Endothelial cell (in vitro differentiated cells): Measurements from ENCODE around the gene ZNF335. TPM values are rescaled to one million over a fixed set of nuclear protein-coding genes. Genes with fewer than 3 reads are reported as not detected.

ENCODE experiments used
- DNase-seq: peaks from one replicate; pipeline ENCODE4 v3.0.0; 2021; ENCODE audit warnings: low spot score
- H3K27ac Mint-ChIP-seq: one replicate; pipeline ENCODE4 v1.8.0; 2021; ENCODE audit warnings: mixed read lengths, inconsistent platforms; ENCODE audit not compliant: unreplicated experiment
- H3K27me3 Mint-ChIP-seq: one replicate; pipeline ENCODE4 v1.8.0; 2021; ENCODE audit warnings: mild to moderate bottlenecking, moderate library complexity, mixed read lengths, inconsistent platforms; ENCODE audit not compliant: unreplicated experiment
- H3K36me3 Mint-ChIP-seq: one replicate; pipeline ENCODE4 v1.8.0; 2021; ENCODE audit warnings: mild to moderate bottlenecking, low read depth, mixed read lengths, inconsistent platforms; ENCODE audit not compliant: unreplicated experiment
- H3K4me1 Mint-ChIP-seq: one replicate; pipeline ENCODE4 v1.8.0; 2021; ENCODE audit warnings: mild to moderate bottlenecking, mixed read lengths, inconsistent platforms; ENCODE audit not compliant: unreplicated experiment
- H3K4me3 Mint-ChIP-seq: one replicate; pipeline ENCODE4 v1.8.0; 2021; ENCODE audit warnings: mild to moderate bottlenecking, mixed read lengths, inconsistent platforms; ENCODE audit not compliant: unreplicated experiment
- H3K9me3 Mint-ChIP-seq: one replicate; pipeline ENCODE4 v1.8.0; 2021; ENCODE audit warnings: mixed read lengths, inconsistent platforms; ENCODE audit not compliant: unreplicated experiment
- total RNA-seq: library from RNA; stranded (reverse); fragmentation: NEBNext Ultra II Directional; extraction: Animal tissue kit (Norgen Biotek cat#: 25700); gene quantifications from one replicate; pipeline ENCODE4 v1.2.1, GENCODE V29; 2021; ENCODE audit not compliant: unreplicated experiment
- TF ChIP-seq, protein P1 (sequence below): fragments of 200-600 bp; sonication (generic); IDR thresholded peaks from one replicate; pipeline ENCODE4 v1.5.0; 2021; ENCODE audit warnings: antibody characterized with exemption; ENCODE audit not compliant: unreplicated experiment

Gene ZNF335
- total RNA-seq, 1 donor from 2014 or later: 22.9 TPM

DNA sequence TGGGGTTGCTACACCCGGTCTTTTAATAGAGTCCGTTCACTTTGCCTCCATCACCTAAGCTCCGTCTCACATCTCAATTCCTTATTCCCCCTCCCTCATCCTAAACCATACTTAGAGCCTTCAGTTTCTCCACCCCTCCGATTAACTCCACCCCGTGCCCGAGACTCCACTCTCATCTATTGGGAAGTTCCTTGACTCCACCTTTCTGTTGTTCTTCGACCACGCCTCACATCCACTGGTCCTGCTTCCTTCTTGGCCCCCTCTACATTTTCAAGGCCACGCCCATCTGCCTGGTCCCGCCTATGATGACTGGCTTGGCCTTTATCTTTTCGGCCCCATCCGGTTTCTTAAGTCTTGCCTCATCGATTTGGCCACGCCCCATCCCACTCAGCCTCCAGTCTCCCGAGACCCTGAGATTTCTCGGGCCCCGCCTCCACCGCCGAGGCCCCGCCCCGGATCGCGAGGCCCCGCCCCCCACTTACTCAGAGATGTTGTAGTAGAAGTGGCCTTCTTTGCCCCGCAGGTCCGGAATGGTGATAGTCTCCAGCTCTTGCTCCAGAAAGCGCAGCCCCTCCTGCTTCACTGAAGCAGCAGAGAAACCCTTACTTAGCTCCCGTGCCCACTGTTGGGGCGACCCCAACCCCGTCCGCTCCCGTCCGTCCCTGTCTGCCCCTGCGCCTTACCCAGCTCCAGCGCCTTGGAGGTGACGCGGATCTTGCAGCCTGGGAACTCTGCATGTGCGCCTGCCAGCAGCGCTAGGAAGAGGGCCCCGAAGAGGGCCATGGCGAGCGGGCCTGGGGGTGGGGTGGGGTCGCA lies 61.1 kb downstream of the ZNF335 start:
- TF ChIP-seq, protein P1, sequence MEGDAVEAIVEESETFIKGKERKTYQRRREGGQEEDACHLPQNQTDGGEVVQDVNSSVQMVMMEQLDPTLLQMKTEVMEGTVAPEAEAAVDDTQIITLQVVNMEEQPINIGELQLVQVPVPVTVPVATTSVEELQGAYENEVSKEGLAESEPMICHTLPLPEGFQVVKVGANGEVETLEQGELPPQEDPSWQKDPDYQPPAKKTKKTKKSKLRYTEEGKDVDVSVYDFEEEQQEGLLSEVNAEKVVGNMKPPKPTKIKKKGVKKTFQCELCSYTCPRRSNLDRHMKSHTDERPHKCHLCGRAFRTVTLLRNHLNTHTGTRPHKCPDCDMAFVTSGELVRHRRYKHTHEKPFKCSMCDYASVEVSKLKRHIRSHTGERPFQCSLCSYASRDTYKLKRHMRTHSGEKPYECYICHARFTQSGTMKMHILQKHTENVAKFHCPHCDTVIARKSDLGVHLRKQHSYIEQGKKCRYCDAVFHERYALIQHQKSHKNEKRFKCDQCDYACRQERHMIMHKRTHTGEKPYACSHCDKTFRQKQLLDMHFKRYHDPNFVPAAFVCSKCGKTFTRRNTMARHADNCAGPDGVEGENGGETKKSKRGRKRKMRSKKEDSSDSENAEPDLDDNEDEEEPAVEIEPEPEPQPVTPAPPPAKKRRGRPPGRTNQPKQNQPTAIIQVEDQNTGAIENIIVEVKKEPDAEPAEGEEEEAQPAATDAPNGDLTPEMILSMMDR: no peak
- Mint-ChIP-seq H3K4me1 (peaks cover 11% of the 10 kb centered on the region), H3K27me3 (peaks cover 10% of the 10 kb centered on the region), H3K9me3 (no peaks in the 10 kb centered on the region), H3K4me3 (peak overlapping the region; percentile 82), H3K36me3 (peaks cover 11% of the 10 kb centered on the region), H3K27ac (peak overlapping the region; percentile 57)
- peak; percentile 98 for DNase-seq

DNA sequence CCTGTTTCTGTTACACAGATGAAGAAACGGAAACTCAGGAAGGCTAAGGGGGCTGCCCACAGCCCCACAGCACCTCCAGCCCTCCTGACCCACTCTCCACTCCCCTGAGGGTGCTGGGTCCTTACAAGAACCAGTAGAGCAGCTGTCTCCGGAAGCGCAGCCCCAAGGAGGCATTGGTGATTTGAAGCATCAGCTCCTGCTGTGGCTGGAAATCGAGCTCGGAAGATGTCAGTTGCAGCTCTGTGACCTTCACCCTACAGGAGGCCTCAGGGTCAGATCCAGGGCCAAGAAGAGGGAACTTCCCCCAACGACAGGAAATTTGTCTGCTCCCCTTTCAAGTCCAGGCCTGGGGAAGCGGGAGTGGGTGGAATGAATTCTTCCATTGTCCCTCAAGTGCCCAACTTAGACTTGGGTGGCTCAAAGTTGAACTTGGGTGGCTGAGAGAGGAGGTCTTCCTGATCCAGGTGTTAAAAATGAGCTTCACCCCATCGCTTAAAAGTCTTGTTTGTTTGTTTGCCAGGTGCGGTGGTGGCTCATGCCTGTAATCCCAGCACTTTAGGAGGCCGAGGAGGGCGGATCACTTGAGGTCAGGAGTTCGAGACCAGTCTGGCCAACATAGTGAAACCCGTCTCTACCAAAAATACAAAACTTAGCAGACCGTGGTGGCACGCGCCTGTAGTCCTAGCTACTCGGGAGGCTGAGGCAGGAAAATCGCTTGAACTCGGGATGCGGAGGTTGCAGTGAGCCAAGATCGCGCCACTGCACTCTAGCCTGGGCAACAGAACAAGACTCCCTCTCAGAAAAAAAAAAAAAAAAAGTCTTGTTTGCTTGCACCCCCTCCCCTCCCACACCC lies 62.0 kb downstream of the ZNF335 start:
- H3K4me1 Mint-ChIP-seq: peaks cover 11% of the 10 kb centered on the region
- DNase-seq: no peak
- peak overlapping the region; percentile 57 for H3K27ac Mint-ChIP-seq
- peaks cover 15% of the 10 kb centered on the region for H3K36me3 Mint-ChIP-seq
- no peaks in the 10 kb centered on the region for H3K9me3 Mint-ChIP-seq
- peaks cover 10% of the 10 kb centered on the region for H3K27me3 Mint-ChIP-seq
- H3K4me3 Mint-ChIP-seq: peak overlapping the region; percentile 82
- TF ChIP-seq, protein P1: no peak

DNA sequence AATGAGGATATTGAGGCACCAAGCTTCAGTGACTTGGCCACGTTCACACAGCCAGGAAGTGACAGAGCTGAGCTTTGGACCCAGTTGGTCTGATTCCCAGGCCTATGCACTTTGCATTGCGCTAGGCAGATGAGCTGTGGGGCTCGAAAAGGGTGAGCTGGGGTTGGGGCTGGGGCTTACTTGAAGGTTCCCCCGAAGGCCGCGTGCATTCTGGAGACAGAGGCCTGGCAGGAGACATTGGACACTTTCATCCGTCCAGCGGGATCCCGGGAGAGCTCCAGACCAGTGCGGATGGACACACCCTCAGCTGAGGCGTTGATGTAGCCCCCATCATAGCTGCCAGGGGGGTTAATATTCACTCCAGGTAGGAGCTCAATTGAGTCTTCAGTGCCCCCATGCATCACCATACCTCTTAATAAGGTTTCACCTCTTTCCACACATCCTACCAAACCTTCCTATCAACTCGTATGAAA lies 62.6 kb downstream of the ZNF335 start:
- Mint-ChIP-seq H3K36me3 (peaks cover 15% of the 10 kb centered on the region), H3K4me1 (peaks cover 7% of the 10 kb centered on the region), H3K9me3 (no peaks in the 10 kb centered on the region), H3K4me3 (no peak overlapping the region), H3K27ac (no peak overlapping the region), H3K27me3 (peaks cover 10% of the 10 kb centered on the region)
- no peak for DNase-seq
- TF ChIP-seq, protein P1: no peak

DNA sequence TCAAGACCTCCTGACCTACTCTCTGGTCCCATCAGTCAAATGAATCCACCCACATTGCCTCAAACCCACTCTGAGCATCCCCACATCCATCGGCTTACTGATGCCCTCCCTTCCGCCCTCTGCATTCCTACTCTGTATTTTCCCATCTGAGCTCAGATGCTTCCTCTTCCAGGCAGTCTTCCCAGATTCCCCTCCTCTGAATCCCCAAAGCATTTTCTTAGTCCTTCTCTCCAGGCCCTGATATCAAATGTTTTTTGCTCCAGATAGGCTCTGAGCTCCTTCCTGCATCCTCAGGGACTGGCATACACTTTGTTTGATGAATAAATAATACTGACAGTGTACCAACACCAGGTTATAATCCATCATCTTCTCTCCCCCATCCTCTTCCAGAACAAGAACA lies 63.9 kb downstream of the ZNF335 start:
- Mint-ChIP-seq H3K4me3 (peak overlapping the region; percentile 14), H3K27me3 (peaks cover 10% of the 10 kb centered on the region), H3K4me1 (peaks cover 3% of the 10 kb centered on the region), H3K9me3 (no peaks in the 10 kb centered on the region), H3K27ac (no peak overlapping the region), H3K36me3 (peaks cover 15% of the 10 kb centered on the region)
- TF ChIP-seq, protein P1: no peak
- no peak for DNase-seq
